ENCODE data around the gene CRIP1.

- TF ChIP-seq POLR2AphosphoS5 (IDR thresholded peaks at IDR 0.05; ENCODE audit: insufficient read depth in 1 of 2, low read depth in 1 of 2) (no peak), CTCF (IDR thresholded peaks at IDR 0.05) (no peak), POLR2A (IDR thresholded peaks at IDR 0.05) (no peak)
Measured at GRCh38 chr14:105455766-105456660, 30.7 kb upstream of the CRIP1 start.

Data from vagina (tissue), 2 donors.